NB4 (cell line): ENCODE data around the gene RAB25.

Experiments
- POLR2A ChIP-seq: IDR thresholded peaks from 2 replicates; pipeline ENCODE4 v1.6.1; 2011; ENCODE audit warnings: mild to moderate bottlenecking; ENCODE audit not compliant: insufficient read length; ENCODE audit errors: extremely low read depth
- TF ChIP-seq, protein P1 (sequence below): IDR thresholded peaks from 2 replicates; pipeline ENCODE4 v1.6.1; 2011; ENCODE audit warnings: low read depth, low read length

DNA sequence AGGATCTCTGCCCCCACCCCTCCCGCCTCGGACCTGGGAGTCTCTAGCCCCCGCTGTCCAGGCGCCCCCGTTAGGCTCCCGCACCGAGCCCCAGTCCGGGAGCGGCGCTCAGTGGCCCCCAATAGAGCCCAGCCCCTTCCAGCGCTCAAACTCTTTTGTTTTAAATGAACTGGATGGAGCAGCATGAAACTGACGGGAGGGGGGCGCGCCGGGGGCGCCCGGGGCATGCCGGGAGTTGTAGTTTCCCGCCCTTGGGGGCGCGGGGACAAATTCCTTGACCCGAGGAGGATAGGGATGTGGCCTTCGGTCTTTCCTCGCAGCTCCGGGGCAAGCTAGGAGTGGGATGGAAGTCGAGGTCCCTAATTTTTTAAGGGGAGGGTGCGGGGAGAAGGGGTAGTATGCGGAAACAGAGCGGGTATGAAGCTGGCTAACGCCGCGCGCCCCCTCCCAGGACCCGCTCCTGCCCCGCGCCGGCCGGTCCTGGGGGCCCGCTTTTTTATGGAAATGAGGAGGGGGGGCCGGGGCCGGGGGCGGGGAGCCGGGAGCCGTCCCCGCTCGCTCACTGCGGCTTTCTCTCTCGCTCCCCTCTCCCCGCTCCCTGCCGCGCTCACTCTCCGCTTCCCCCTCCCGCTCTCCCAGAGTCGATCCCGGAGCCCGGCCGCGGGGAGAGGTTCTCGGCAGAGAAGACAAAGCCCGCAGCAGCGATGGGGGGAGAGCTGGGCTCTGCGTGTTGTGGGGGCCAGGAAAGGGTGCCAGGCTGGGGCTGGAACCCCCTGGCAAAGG, 21.5 kb downstream of the RAB25 start, which contains the start of gene MEX3A:
- TF ChIP-seq, protein P1, sequence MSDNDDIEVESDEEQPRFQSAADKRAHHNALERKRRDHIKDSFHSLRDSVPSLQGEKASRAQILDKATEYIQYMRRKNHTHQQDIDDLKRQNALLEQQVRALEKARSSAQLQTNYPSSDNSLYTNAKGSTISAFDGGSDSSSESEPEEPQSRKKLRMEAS: peak; percentile 56; the same call in 1 of the 2 replicates
- TF ChIP-seq POLR2A: no peak
